HepG2 (cell line): Measurements from ENCODE around the gene ATP6V1F.

Source experiments
- EZH2 ChIP-seq: conservative IDR thresholded peaks from 2 replicates; pipeline ENCODE4 v1.6.1; 2012; ENCODE audit warnings: mild to moderate bottlenecking, low read depth, low read length, moderate library complexity
- HMGXB4 ChIP-seq, 2 experiments: sonication (generic) in 1 of 2; formaldehyde crosslinking in 1 of 2; IDR thresholded peaks; 2 replicates each; pipeline versions ENCODE4 v1.4.0 to v1.6.1; 2018 to 2020; ENCODE audit warnings: missing genetic modification reagents in 2 of 2, borderline replicate concordance in 1 of 2, low read depth in 1 of 2, mild to moderate bottlenecking in 1 of 2, missing biosample characterization in 1 of 2
- POLR2A ChIP-seq, 2 experiments: IDR thresholded peaks; 2 replicates each; pipeline ENCODE4 v1.6.1; 2011; ENCODE audit warnings: low read depth in 2 of 2, low read length in 2 of 2, mild to moderate bottlenecking in 1 of 2, moderate library complexity in 1 of 2; ENCODE audit not compliant: insufficient read depth in 1 of 2
- SNAPC4 ChIP-seq: sonication (generic); formaldehyde crosslinking; IDR thresholded peaks from 2 replicates; pipeline ENCODE4 v1.4.0; 2020; ENCODE audit warnings: mild to moderate bottlenecking, missing genetic modification reagents

- TF ChIP-seq POLR2A (IDR thresholded peaks at IDR 0.05; ENCODE audit: insufficient read depth in 1 of 2, low read depth in 2 of 2, low read length in 2 of 2) (no peak), HMGXB4 (CRISPR knock-in tag; IDR thresholded peaks at IDR 0.05; ENCODE audit: borderline replicate concordance in 1 of 2, low read depth in 1 of 2) (no peak), EZH2 (no peak), SNAPC4 (CRISPR knock-in tag) (no peak)
These were observed 19.7 kb upstream of the ATP6V1F start for GRCh38 chr7:128842674-128843641.
